Tibial artery (tissue), 4 donors: Measurements from ENCODE around the gene ZNF750.

Experiments
- DNase-seq, 2 donors: peaks; one replicate each; pipeline ENCODE4 v3.0.0-alpha.2; 2019
- H3K27ac ChIP-seq, 2 donors: fragments of 200-600 bp; sonication (generic) in 1 of 2; 1 replicate in 1 of 2; 2 replicates in 1 of 2; pipeline ENCODE4 v1.5.1; 2018 to 2019; ENCODE audit warnings: mild to moderate bottlenecking in 1 of 2
- H3K27me3 ChIP-seq, 2 donors: fragments of 200-600 bp; sonication (generic) in 1 of 2; one replicate each; pipeline versions ENCODE4 v1.5.1 to v1.6.0; 2016 to 2019
- H3K36me3 ChIP-seq, 3 donors: fragments of 200-600 bp; sonication (generic) in 2 of 3; one replicate each; pipeline ENCODE4 v1.5.1; 2016 to 2019; ENCODE audit warnings: mild to moderate bottlenecking in 2 of 3
- H3K4me1 ChIP-seq, 4 donors: fragments of 200-600 bp; sonication (generic) in 2 of 4; 1 replicate in 3 of 4; 2 replicates in 1 of 4; pipeline ENCODE4 v1.5.1; 2016 to 2019
- H3K4me3 ChIP-seq, 2 donors: fragments of 200-600 bp; sonication (generic) in 1 of 2; 1 replicate in 1 of 2; 2 replicates in 1 of 2; pipeline ENCODE4 v1.5.1; 2018 to 2019; ENCODE audit warnings: mild to moderate bottlenecking in 2 of 2
- H3K9me3 ChIP-seq, 3 donors: fragments of 200-600 bp; sonication (generic) in 1 of 3; one replicate each; pipeline ENCODE4 v1.5.1; 2016 to 2019
- intact Hi-C: fragments of 100-400 bp; cut with DNase I; formaldehyde crosslinking; loops from one replicate; pipeline ENCODE4 v1.15.0; 2023; ENCODE audit warnings: low total_unique reads
- TF ChIP-seq, protein P1 (sequence below), 2 experiments: fragments of 200-600 bp in 1 of 2; fragments of 450-650 bp in 1 of 2; IDR thresholded peaks; one replicate each; pipeline ENCODE4 v1.5.1; 2017 to 2019; ENCODE audit warnings: antibody characterized with exemption in 2 of 2, mild to moderate bottlenecking in 1 of 2, moderate library complexity in 1 of 2

ZNF750 gene

DNA sequence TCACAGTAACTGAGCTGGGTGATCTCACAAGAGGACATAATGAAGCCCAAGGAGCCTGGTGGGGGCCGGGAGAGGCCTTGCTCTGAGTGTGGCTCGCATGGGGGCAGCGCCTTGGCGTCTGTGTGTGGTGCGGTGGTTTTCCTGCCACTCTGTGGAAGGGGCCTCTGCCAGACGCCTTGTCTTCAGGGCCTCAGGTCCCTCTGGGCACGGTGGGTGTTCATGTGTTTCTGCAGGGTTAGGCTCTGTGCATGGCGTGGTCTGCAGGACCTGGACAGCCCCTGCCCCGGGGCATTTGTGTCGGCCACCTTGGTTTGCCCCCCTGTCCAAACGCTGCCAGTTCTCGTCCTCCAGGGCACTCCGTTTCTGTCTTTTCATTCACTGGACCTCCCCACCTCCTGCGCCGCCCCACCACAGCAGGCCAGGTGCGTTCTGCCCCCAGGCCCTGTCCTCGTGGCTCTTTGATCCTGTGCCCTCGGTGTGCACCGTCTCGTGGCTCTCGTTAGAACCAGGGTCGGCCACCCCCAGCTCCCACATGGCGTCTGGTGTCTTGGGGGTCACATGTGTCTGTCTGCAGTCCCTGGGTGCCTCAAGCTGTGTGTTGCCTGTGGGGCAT is 43.7 kb upstream of the ZNF750 start:
- intact Hi-C loops, result no loop called here
- DNase-seq, result no peak
- Histone ChIP-seq H3K9me3 (no peaks in the 10 kb centered on the region), H3K4me1 (peaks cover 0 to 15% (median 9%) of the 10 kb centered on the region in 4 donors), H3K36me3 (peaks cover 0 to 9% (median 5%) of the 10 kb centered on the region in 3 donors), H3K27me3 (no peaks in the 10 kb centered on the region), H3K27ac (no peak overlapping the region), H3K4me3 (no peak overlapping the region)
- TF ChIP-seq, protein P1, sequence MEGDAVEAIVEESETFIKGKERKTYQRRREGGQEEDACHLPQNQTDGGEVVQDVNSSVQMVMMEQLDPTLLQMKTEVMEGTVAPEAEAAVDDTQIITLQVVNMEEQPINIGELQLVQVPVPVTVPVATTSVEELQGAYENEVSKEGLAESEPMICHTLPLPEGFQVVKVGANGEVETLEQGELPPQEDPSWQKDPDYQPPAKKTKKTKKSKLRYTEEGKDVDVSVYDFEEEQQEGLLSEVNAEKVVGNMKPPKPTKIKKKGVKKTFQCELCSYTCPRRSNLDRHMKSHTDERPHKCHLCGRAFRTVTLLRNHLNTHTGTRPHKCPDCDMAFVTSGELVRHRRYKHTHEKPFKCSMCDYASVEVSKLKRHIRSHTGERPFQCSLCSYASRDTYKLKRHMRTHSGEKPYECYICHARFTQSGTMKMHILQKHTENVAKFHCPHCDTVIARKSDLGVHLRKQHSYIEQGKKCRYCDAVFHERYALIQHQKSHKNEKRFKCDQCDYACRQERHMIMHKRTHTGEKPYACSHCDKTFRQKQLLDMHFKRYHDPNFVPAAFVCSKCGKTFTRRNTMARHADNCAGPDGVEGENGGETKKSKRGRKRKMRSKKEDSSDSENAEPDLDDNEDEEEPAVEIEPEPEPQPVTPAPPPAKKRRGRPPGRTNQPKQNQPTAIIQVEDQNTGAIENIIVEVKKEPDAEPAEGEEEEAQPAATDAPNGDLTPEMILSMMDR (IDR thresholded peaks at IDR 0.05), result no peak

DNA sequence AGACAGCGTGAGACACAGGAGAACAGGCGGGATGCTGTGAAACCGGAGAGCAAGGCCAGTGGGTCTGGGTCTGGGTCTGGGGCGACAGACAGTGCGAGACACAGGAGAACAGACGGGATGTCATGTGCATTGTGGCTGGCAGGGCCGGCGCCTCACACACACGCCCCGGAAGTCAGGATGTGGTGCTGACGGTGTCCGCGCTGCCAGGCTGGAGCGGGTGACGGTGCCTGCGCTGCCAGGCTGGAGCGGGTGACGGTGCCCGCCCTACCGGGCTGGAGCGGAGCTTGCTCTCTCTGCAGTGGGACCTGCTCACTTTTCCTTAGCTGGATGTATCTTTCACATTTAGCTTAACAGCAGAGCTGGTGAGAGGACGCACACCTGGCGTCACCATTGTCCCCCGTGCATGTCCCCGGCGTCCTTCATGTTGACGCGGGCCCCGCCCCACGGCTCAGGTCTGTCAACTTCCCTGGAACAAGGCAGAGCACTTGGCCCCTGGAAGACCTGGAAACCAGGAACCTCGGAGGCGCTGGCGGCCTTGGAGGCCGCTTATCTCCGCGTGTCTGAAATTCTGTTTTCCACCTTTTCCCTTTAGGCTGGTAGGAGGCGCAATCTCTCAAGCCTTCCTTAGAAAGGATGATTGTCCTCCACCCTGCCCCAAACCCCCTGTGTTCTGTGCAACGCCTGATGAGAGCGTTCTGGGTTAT is 43.0 kb upstream of the ZNF750 start:
- Histone ChIP-seq H3K27ac (peak overlapping the region in 1 of 2 donors; percentile 21), H3K9me3 (no peaks in the 10 kb centered on the region), H3K27me3 (no peaks in the 10 kb centered on the region), H3K4me1 (peaks cover 0 to 15% (median 8%) of the 10 kb centered on the region in 4 donors), H3K36me3 (peaks cover 0 to 9% (median 5%) of the 10 kb centered on the region in 3 donors), H3K4me3 (no peak overlapping the region)
- intact Hi-C loops, result no loop called here
- DNase-seq, result no peak
- TF ChIP-seq, protein P1 (IDR thresholded peaks at IDR 0.05), result no peak

DNA sequence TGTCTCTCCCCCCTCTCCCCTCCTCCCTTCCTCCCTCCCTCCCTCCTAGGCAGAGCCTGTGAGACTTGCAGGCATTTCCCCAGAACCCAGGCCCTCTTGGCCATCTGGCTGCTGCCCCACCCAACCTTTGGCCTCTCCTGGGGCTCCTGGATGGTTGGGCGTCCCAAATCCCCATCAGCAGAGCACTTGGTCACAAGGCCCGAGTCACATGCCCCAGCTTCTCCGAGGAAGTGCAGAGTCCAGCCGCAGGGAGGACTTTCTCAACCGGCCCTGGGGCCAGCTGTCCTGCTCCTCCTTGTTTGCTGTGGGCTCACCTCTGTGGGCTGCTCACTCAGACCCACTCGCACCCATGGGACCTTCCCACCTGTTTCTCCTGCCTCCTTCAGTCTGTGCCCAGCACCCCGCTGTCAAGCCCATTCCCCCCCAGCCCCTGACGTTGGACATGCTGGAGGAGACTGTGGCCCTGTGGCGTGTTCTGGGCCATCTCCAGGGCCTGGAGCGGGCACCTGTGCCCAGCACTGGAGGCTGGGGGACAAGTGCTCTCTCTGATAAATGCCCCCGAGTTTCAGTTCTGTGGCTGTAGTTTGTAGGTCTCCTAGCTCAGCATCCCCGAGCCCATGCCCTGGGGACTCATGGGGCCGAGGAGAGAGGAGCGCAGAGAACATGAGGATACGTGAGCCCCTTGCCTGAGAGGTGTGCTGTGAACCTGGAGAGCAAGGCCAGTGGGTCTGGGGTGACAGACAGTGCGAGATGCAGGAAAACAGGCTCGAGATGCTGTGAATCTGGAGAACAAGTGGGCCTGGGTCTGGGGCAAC is 42.3 kb upstream of the ZNF750 start:
- intact Hi-C loops, result no loop called here
- peak; percentile 88 to 89 for DNase-seq
- Histone ChIP-seq H3K9me3 (no peaks in the 10 kb centered on the region), H3K27ac (peak overlapping the region; percentile 21 to 31), H3K4me1 (peaks cover 6 to 20% (median 11%) of the 10 kb centered on the region in 4 donors), H3K27me3 (no peaks in the 10 kb centered on the region), H3K4me3 (no peak overlapping the region), H3K36me3 (peaks cover 0 to 9% (median 5%) of the 10 kb centered on the region in 3 donors)
- TF ChIP-seq, protein P1 (IDR thresholded peaks at IDR 0.05), result no peak

DNA sequence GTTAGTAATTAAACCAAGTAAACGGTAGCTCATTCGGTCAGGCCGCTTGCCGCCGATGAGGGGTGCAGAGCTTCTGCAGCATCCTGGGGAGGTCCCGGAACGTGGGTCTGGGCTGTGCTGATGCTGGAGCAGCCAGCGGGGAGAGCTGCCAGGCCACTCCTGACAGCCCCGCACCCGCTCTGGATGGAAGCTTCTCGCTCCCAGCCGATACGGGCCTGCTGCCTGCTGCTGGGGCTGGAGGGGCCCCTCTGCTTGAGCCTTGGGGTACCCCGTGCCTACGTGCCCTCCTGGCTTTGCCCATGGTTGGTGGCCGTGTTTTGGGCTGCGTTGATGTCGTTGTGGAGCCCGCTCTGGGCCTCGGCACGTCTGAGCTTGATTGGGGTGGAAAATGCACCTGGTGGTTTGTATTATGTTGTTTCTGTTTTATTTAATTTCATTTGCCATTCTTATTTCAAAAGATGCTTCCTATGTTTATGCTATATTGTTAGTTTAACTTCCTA is 41.6 kb upstream of the ZNF750 start:
- Histone ChIP-seq H3K9me3 (no peaks in the 10 kb centered on the region), H3K4me1 (peaks cover 8 to 26% (median 17%) of the 10 kb centered on the region in 4 donors), H3K36me3 (peaks cover 0 to 9% (median 5%) of the 10 kb centered on the region in 3 donors), H3K4me3 (no peak overlapping the region), H3K27me3 (peaks cover 0 to 3% of the 10 kb centered on the region in 2 donors), H3K27ac (no peak overlapping the region)
- TF ChIP-seq, protein P1 (IDR thresholded peaks at IDR 0.05), result no peak
- DNase-seq, result no peak
- intact Hi-C loops, result no loop called here

DNA sequence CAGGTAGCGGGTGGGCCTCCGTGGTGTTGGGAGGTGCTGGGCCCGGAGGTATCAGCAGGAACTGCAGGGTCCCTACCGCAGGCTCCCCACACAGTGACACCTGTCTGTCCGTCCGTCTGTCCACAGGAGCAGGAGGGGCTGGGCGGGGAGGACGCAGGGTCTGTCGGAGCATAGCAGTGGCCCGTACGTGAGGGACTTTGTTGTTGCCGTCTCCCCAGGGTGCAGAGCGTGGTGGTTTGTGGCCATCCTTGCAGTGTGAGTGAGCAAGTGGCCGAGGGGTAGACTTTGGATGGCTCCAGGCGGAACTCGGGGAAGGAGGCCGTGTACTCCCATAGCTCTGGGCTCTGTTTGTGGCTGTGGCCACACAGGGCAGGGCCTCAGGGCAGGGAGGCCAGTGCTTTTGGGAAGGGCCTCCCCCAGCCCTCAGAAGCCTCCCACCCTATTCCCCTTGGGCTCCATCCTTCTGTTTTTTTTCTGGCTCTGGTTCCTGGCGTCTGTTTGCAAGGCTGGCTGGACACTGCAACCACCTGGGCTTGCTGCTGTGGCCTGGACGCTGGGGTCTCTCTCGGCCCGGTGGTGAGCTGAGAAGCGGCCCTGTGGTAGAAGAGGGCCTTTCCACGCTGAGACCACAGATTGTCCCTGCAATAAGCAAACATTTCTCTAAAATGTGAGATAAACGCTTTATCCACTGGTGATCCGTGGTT is 41.0 kb upstream of the ZNF750 start:
- H3K9me3 ChIP-seq, result no peaks in the 10 kb centered on the region
- peaks cover 8 to 32% (median 21%) of the 10 kb centered on the region in 4 donors for H3K4me1 ChIP-seq
- TF ChIP-seq, protein P1 (IDR thresholded peaks at IDR 0.05), result no peak
- no peak overlapping the region for H3K27ac ChIP-seq
- peaks cover 0 to 3% of the 10 kb centered on the region in 2 donors for H3K27me3 ChIP-seq
- H3K36me3 ChIP-seq, result peaks cover 0 to 9% (median 5%) of the 10 kb centered on the region in 3 donors
- no peak overlapping the region for H3K4me3 ChIP-seq
- intact Hi-C loops, result no loop called here
- DNase-seq, result no peak
